Neuronal stem cell (in vitro differentiated cells): ENCODE results near the gene GOLGA1.

Experiments
- DNase-seq: peaks from one replicate; pipeline ENCODE4 v3.0.0-alpha.2; 2013; ENCODE audit warnings: low spot score
- H2AFZ ChIP-seq: one replicate; pipeline ENCODE4 v1.6.1; 2013; ENCODE audit warnings: mild to moderate bottlenecking, low read length, inconsistent platforms
- H2AK5ac ChIP-seq: 2 replicates; pipeline ENCODE4 v1.6.1; 2013; ENCODE audit warnings: low read depth, mild to moderate bottlenecking, inconsistent platforms, low read length, moderate library complexity, mixed read lengths
- H2BK120ac ChIP-seq: 2 replicates; pipeline ENCODE4 v1.6.1; 2013; ENCODE audit warnings: low read depth, mild to moderate bottlenecking, inconsistent platforms, low read length, moderate library complexity, mixed read lengths
- H2BK12ac ChIP-seq: one replicate; pipeline ENCODE4 v1.6.1; 2013; ENCODE audit warnings: low read length, inconsistent platforms
- H2BK15ac ChIP-seq: 2 replicates; pipeline ENCODE4 v1.6.1; 2013; ENCODE audit warnings: mild to moderate bottlenecking, low read length, inconsistent platforms, mixed read lengths
- H2BK5ac ChIP-seq: one replicate; pipeline ENCODE4 v1.6.1; 2013; ENCODE audit warnings: inconsistent platforms, mild to moderate bottlenecking, low read length, moderate library complexity
- H3K14ac ChIP-seq: one replicate; pipeline ENCODE4 v1.6.1; 2013; ENCODE audit warnings: low read length, inconsistent platforms
- H3K18ac ChIP-seq: 2 replicates; pipeline ENCODE4 v1.6.1; 2013; ENCODE audit warnings: low read length, inconsistent platforms
- H3K23ac ChIP-seq: 2 replicates; pipeline ENCODE4 v1.6.1; 2013; ENCODE audit warnings: low read depth, mild to moderate bottlenecking, mixed read lengths, low read length, inconsistent platforms; ENCODE audit not compliant: poor library complexity
- H3K27ac ChIP-seq: replicated peaks from 3 replicates; pipeline ENCODE4 v1.5.1; 2013; ENCODE audit warnings: low read length, inconsistent platforms
- H3K27me3 ChIP-seq, 3 experiments: 2 replicates each; pipeline ENCODE4 v1.6.1; 2013; ENCODE audit warnings: low read length in 3 of 3, mild to moderate bottlenecking in 2 of 3, inconsistent platforms in 1 of 3, low read depth in 1 of 3, mixed read lengths in 1 of 3, moderate library complexity in 1 of 3; ENCODE audit not compliant: control insufficient read depth in 3 of 3, insufficient read depth in 3 of 3
- H3K36me3 ChIP-seq, 2 donors: replicated peaks in 1 of 2; 2 replicates each; pipeline ENCODE4 v1.6.1; 2013; ENCODE audit warnings: low read length in 2 of 2; ENCODE audit not compliant: control insufficient read depth in 2 of 2, insufficient read depth in 2 of 2
- H3K4ac ChIP-seq: 2 replicates; pipeline ENCODE4 v1.6.1; 2013; ENCODE audit warnings: inconsistent platforms, mild to moderate bottlenecking, low read length, moderate library complexity
- H3K4me1 ChIP-seq, 2 donors: 1 replicate in 1 of 2; 2 replicates in 1 of 2; pipeline ENCODE4 v1.6.1; 2013; ENCODE audit warnings: low read length in 2 of 2, low read depth in 1 of 2; ENCODE audit not compliant: control insufficient read depth in 2 of 2, insufficient read depth in 1 of 2
- H3K4me2 ChIP-seq: one replicate; pipeline ENCODE4 v1.6.1; 2013; ENCODE audit warnings: mild to moderate bottlenecking, low read length, inconsistent platforms; ENCODE audit not compliant: insufficient read depth, poor library complexity, severe bottlenecking
- H3K4me3 ChIP-seq, 2 donors: 2 replicates each; pipeline ENCODE4 v1.5.1; 2013; ENCODE audit warnings: low read length in 2 of 2, mild to moderate bottlenecking in 2 of 2, inconsistent platforms in 1 of 2, moderate library complexity in 1 of 2
- H3K79me1 ChIP-seq: one replicate; pipeline ENCODE4 v1.6.1; 2013; ENCODE audit warnings: low read depth, mild to moderate bottlenecking, inconsistent platforms, low read length, moderate library complexity
- H3K9ac ChIP-seq: one replicate; pipeline ENCODE4 v1.6.1; 2013; ENCODE audit warnings: mild to moderate bottlenecking, low read depth, low read length, inconsistent platforms; ENCODE audit not compliant: poor library complexity
- H3K9me3 ChIP-seq, 2 donors: replicated peaks in 1 of 2; 2 replicates each; pipeline versions ENCODE3 to v1.6.1; 2013; ENCODE audit warnings: low read length in 2 of 2, mild to moderate bottlenecking in 2 of 2, inconsistent platforms in 1 of 2, low read depth in 1 of 2, mixed read lengths in 1 of 2, moderate library complexity in 1 of 2; ENCODE audit not compliant: control insufficient read depth in 2 of 2, insufficient read depth in 1 of 2
- H4K8ac ChIP-seq: one replicate; pipeline ENCODE4 v1.6.1; 2013; ENCODE audit warnings: low read depth, mild to moderate bottlenecking, inconsistent platforms, low read length, moderate library complexity
- H4K91ac ChIP-seq: one replicate; pipeline ENCODE4 v1.6.1; 2013; ENCODE audit warnings: low read length, low read depth, mild to moderate bottlenecking, inconsistent platforms; ENCODE audit not compliant: poor library complexity
- WGBS, 2 donors: extraction: QIAGEN DNeasy Blood & Tissue Kit; methylation state at CpG; one replicate each; pipeline ENCODE4 v1.1.7; 2013; ENCODE audit warnings: missing lambda C conversion rate in 2 of 2, mixed read lengths in 1 of 2; ENCODE audit not compliant: insufficient read length in 2 of 2, insufficient replicate concordance in 1 of 2; ENCODE audit errors: extremely low coverage in 2 of 2; 5-methylcytosine and 5-hydroxymethylcytosine counted together

The GOLGA1 gene

GRCh38 chr9:124973807-124974206 lies 32.9 kb upstream of the GOLGA1 start:
- Histone ChIP-seq H3K36me3 (peaks cover 4 to 44% of the 10 kb centered on the region in 2 donors), H3K4me3 (no peak overlapping the region), H4K91ac (no peak overlapping the region), H3K18ac (no peak overlapping the region), H3K79me1 (no peaks in the 10 kb centered on the region), H3K9ac (no peak overlapping the region), H3K4me2 (no peak overlapping the region), H3K4me1 (no peaks in the 10 kb centered on the region), H2BK120ac (no peak overlapping the region), H2BK5ac (no peak overlapping the region), H3K23ac (no peak overlapping the region), H3K27ac (no peak overlapping the region), H3K14ac (no peak overlapping the region), H3K9me3 (no peaks in the 10 kb centered on the region), H2AK5ac (no peak overlapping the region), H3K4ac (no peak overlapping the region), H2BK15ac (no peak overlapping the region), H4K8ac (no peak overlapping the region), H3K27me3 (no peaks in the 10 kb centered on the region), H2BK12ac (no peak overlapping the region), H2AFZ (no peak overlapping the region)
- WGBS, 2 donors = no CpG with 5 or more reads among the region's 6 CpGs
- no peak for DNase-seq

- H3K14ac ChIP-seq = no peak overlapping the region
- H2BK5ac ChIP-seq = no peak overlapping the region
- H4K91ac ChIP-seq = no peak overlapping the region
- no peaks in the 10 kb centered on the region for H3K9me3 ChIP-seq
- no peak for DNase-seq
- peaks cover 6 to 53% of the 10 kb centered on the region in 2 donors for H3K36me3 ChIP-seq
- H3K9ac ChIP-seq = no peak overlapping the region
- H3K4me3 ChIP-seq = no peak overlapping the region
- H2BK120ac ChIP-seq = no peak overlapping the region
- H3K27me3 ChIP-seq = no peaks in the 10 kb centered on the region
- no peak overlapping the region for H2BK15ac ChIP-seq
- no peak overlapping the region for H2BK12ac ChIP-seq
- no peaks in the 10 kb centered on the region for H3K4me1 ChIP-seq
- no peaks in the 10 kb centered on the region for H3K79me1 ChIP-seq
- no peak overlapping the region for H3K23ac ChIP-seq
- no peak overlapping the region for H4K8ac ChIP-seq
- no peak overlapping the region for H3K18ac ChIP-seq
- H3K4ac ChIP-seq = no peak overlapping the region
- H3K27ac ChIP-seq = no peak overlapping the region
- no CpG with 5 or more reads among the region's 2 CpGs for WGBS, 2 donors
- no peak overlapping the region for H2AK5ac ChIP-seq
- no peak overlapping the region for H2AFZ ChIP-seq
- H3K4me2 ChIP-seq = no peak overlapping the region
Measured at GRCh38 chr9:124972241-124972770, 31.4 kb upstream of the GOLGA1 start.

- no peak overlapping the region for H3K9ac ChIP-seq
- H3K79me1 ChIP-seq = no peaks in the 10 kb centered on the region
- H3K14ac ChIP-seq = no peak overlapping the region
- H3K27ac ChIP-seq = no peak overlapping the region
- no peak overlapping the region for H2AFZ ChIP-seq
- H4K91ac ChIP-seq = no peak overlapping the region
- H2BK120ac ChIP-seq = no peak overlapping the region
- H3K4me1 ChIP-seq = no peaks in the 10 kb centered on the region
- no peak overlapping the region for H4K8ac ChIP-seq
- no peak overlapping the region for H2BK12ac ChIP-seq
- H3K4ac ChIP-seq = no peak overlapping the region
- DNase-seq = no peak
- peaks cover 6 to 44% of the 10 kb centered on the region in 2 donors for H3K36me3 ChIP-seq
- H3K9me3 ChIP-seq = no peaks in the 10 kb centered on the region
- H2BK15ac ChIP-seq = no peak overlapping the region
- H2AK5ac ChIP-seq = no peak overlapping the region
- WGBS, 2 donors = no CpG with 5 or more reads among the region's 2 CpGs
- H3K4me2 ChIP-seq = no peak overlapping the region
- no peak overlapping the region for H3K23ac ChIP-seq
- H3K18ac ChIP-seq = no peak overlapping the region
- no peaks in the 10 kb centered on the region for H3K27me3 ChIP-seq
- no peak overlapping the region for H3K4me3 ChIP-seq
- no peak overlapping the region for H2BK5ac ChIP-seq
Measured at GRCh38 chr9:124969401-124969800, 28.5 kb upstream of the GOLGA1 start.

GRCh38 chr9:124968238-124968637 lies 27.4 kb upstream of the GOLGA1 start:
- Histone ChIP-seq H2BK120ac (no peak overlapping the region), H3K23ac (no peak overlapping the region), H3K9me3 (no peaks in the 10 kb centered on the region), H2AFZ (no peak overlapping the region), H3K14ac (no peak overlapping the region), H4K8ac (no peak overlapping the region), H2BK15ac (no peak overlapping the region), H3K4ac (no peak overlapping the region), H2BK5ac (no peak overlapping the region), H2BK12ac (no peak overlapping the region), H3K9ac (no peak overlapping the region), H3K36me3 (peaks cover 4 to 35% of the 10 kb centered on the region in 2 donors), H3K4me2 (no peak overlapping the region), H3K4me1 (no peaks in the 10 kb centered on the region), H3K79me1 (no peaks in the 10 kb centered on the region), H3K27ac (no peak overlapping the region), H4K91ac (no peak overlapping the region), H2AK5ac (no peak overlapping the region), H3K27me3 (no peaks in the 10 kb centered on the region), H3K4me3 (no peak overlapping the region), H3K18ac (no peak overlapping the region)
- no peak for DNase-seq
- WGBS, 2 donors = no CpG with 5 or more reads among the region's 9 CpGs
